GM12878 (cell line): ENCODE data around the gene SYT1. TPM values are rescaled to one million over a fixed set of nuclear protein-coding genes. Genes with fewer than 3 reads are reported as not detected.

Source experiments
- ATAC-seq: fragments of 200-7000 bp; cut with Tn5 transposase; 3 replicates; pipeline ENCODE4 v1.9.1; 2020; ENCODE audit warnings: mild to moderate bottlenecking, moderate library complexity
- BruUV-seq: library from RNA; stranded (reverse); fragments of 400-500 nt; replicated peaks from 2 replicates; lab custom pipeline; 2021; lab: Mats Ljungman, UMichigan
- CTCF ChIA-PET: fragments of 300-600 bp; sonication (Branson Sonifier 250); formaldehyde crosslinking; extraction: SDS; loops from one replicate; lab custom pipeline; 2021; ENCODE audit warnings: inconsistent platforms; lab: Yijun Ruan, JAX
- POLR2A ChIA-PET: fragments of 350-600 bp; formaldehyde crosslinking; extraction: SDS; loops from one replicate; lab custom pipeline; 2021; ENCODE audit warnings: inconsistent platforms; lab: Charles Lee
- RAD21 ChIA-PET: fragments of 300-600 bp; sonication (Branson Sonifier 250); formaldehyde crosslinking; loops from one replicate; lab custom pipeline; 2023; ENCODE audit warnings: antibody characterized with exemption; ENCODE audit not compliant: unreplicated experiment; lab: Charles Lee
- SMC1A ChIA-PET: fragments of 300-600 bp; sonication (Branson Sonifier 250); formaldehyde crosslinking; loops from one replicate; lab custom pipeline; 2023; ENCODE audit not compliant: unreplicated experiment, uncharacterized antibody; lab: Charles Lee
- DNase-seq: peaks from one replicate; pipeline ENCODE4 v3.0.0-alpha.2; 2011; ENCODE audit warnings: low read depth, low spot score
- FAIRE-seq: peaks from 3 replicates; lab custom pipeline; 2011; peaks lifted over from hg19 to GRCh38; lab: Jason Lieb, UNC
- H2AFZ ChIP-seq: 2 replicates; pipeline ENCODE4 v1.6.0; 2011; ENCODE audit warnings: low read depth, low read length, control low read depth; ENCODE audit not compliant: control insufficient read depth
- H3K27ac ChIP-seq: 2 replicates; pipeline ENCODE4 v1.5.1; 2011; ENCODE audit warnings: control low read depth; ENCODE audit not compliant: control insufficient read depth, insufficient read depth
- H3K27me3 ChIP-seq, 2 experiments: replicated peaks in 1 of 2; 2 replicates each; pipeline versions ENCODE4 v1.6.0 to v1.6.1; 2011; ENCODE audit warnings: low read length in 1 of 2; ENCODE audit not compliant: control insufficient read depth in 2 of 2, insufficient read depth in 2 of 2
- H3K36me3 ChIP-seq, 2 experiments: 2 replicates each; pipeline ENCODE4 v1.5.1; 2011; ENCODE audit warnings: low read length in 1 of 2; ENCODE audit not compliant: control insufficient read depth in 2 of 2, insufficient read depth in 2 of 2
- H3K4me1 ChIP-seq: 2 replicates; pipeline ENCODE4 v1.6.1; 2011; ENCODE audit warnings: mild to moderate bottlenecking, low read length, moderate library complexity, mixed read lengths; ENCODE audit not compliant: control insufficient read depth, insufficient read depth
- H3K4me2 ChIP-seq: 2 replicates; pipeline ENCODE4 v1.6.0; 2011; ENCODE audit warnings: control low read depth; ENCODE audit not compliant: control insufficient read depth, insufficient read depth
- H3K4me3 ChIP-seq: fragments of 200-600 bp; sonication (generic); 2 replicates; pipeline ENCODE4 v1.5.1; 2016
- H3K79me2 ChIP-seq: 2 replicates; pipeline ENCODE4 v1.6.0; 2011; ENCODE audit warnings: low read length; ENCODE audit not compliant: control insufficient read depth, insufficient read depth
- H3K9ac ChIP-seq: 2 replicates; pipeline ENCODE4 v1.8.0; 2011; ENCODE audit warnings: low read length, control low read depth, mixed read lengths; ENCODE audit not compliant: control insufficient read depth, insufficient read depth
- H3K9me3 ChIP-seq: replicated peaks from 3 replicates; pipeline ENCODE4 v1.5.1; 2011; ENCODE audit warnings: mild to moderate bottlenecking, low read length; ENCODE audit not compliant: control insufficient read depth, insufficient read depth
- H4K20me1 ChIP-seq: 2 replicates; pipeline ENCODE4 v1.6.0; 2011; ENCODE audit not compliant: control insufficient read depth, insufficient read depth
- ASH2L ChIP-seq: fragments of 300-600, 200-600 bp; sonication (generic); IDR thresholded peaks from 2 replicates; pipeline ENCODE4 v1.6.1; 2017; ENCODE audit warnings: low read depth, mild to moderate bottlenecking, borderline replicate concordance
- CHD2 ChIP-seq: IDR thresholded peaks from 2 replicates; pipeline ENCODE4 v1.6.1; 2011; ENCODE audit warnings: low read depth, low read length, improper control_type of control experiment, borderline replicate concordance
- CTCF ChIP-seq, 3 experiments: IDR thresholded peaks in 2 of 3; conservative IDR thresholded peaks in 1 of 3; 2 replicates each; pipeline ENCODE4 v1.5.1; 2011; ENCODE audit warnings: low read depth in 3 of 3, low read length in 3 of 3, mild to moderate bottlenecking in 3 of 3, control low read depth in 2 of 3, moderate library complexity in 2 of 3, inconsistent platforms in 1 of 3, mixed read lengths in 1 of 3; ENCODE audit not compliant: control insufficient read depth in 2 of 3, insufficient read depth in 1 of 3; ENCODE audit errors: extremely low read depth in 1 of 3
- IKZF2 ChIP-seq, 2 experiments: fragments of 450-650 bp; IDR thresholded peaks; 2 replicates each; pipeline ENCODE4 v1.6.1; 2017; ENCODE audit warnings: mild to moderate bottlenecking in 2 of 2, moderate library complexity in 2 of 2
- IRF5 ChIP-seq: fragments of 450-650 bp; IDR thresholded peaks from 2 replicates; pipeline ENCODE4 v1.6.1; 2017; ENCODE audit warnings: borderline replicate concordance
- RB1 ChIP-seq: fragments of 450-650 bp; formaldehyde crosslinking; IDR thresholded peaks from 2 replicates; pipeline ENCODE4 v1.6.1; 2017; ENCODE audit warnings: mild to moderate bottlenecking, borderline replicate concordance
- ZNF24 ChIP-seq: fragments of 450-650 bp; IDR thresholded peaks from 2 replicates; pipeline ENCODE4 v1.6.1; 2017; ENCODE audit warnings: antibody characterized with exemption, mild to moderate bottlenecking
- whole genome bisulfite sequencing: methylation state at CpG from one replicate; pipeline ENCODE4 v1.1.6; 2016; ENCODE audit warnings: low lambda C conversion rate; ENCODE audit not compliant: insufficient replicate concordance, insufficient coverage; ENCODE audit errors: missing lambda C conversion rate; 5-methylcytosine and 5-hydroxymethylcytosine counted together
- in situ Hi-C: fragments of 300-500 bp; cut with MboI; formaldehyde crosslinking; loops from 9 replicates; pipeline ENCODE4 v1.14.3; 2018; ENCODE audit warnings: mixed read lengths
- intact Hi-C: fragments of 100-400 bp; cut with micrococcal nuclease; formaldehyde crosslinking; loops from one replicate; pipeline ENCODE4 v1.14.2; 2022; ENCODE audit not compliant: unreplicated experiment
- polyA plus RNA-seq, 11 experiments: library from polyadenylated mRNA; depleted of rRNA in 4 of 11; unstranded in 6 of 11; stranded (reverse) in 5 of 11; fragments of >200 nt; fragmentation: Nextera tagmentation in 4 of 11; fragmentation: Illumina TruSeq in 1 of 11; extraction: Ambion mirVana in 4 of 11; extraction: Trizol in 1 of 11; gene quantifications; 1 replicate in 1 of 11; 2 replicates in 10 of 11; pipeline versions ENCODE4 v1.2.1 to v1.2.3, GENCODE V29; 2011 to 2016; ENCODE audit warnings: inconsistent platforms in 2 of 11, missing spikeins in 2 of 11, low read depth in 1 of 11
- total RNA-seq, 4 experiments: library from RNA; depleted of rRNA in 3 of 4; stranded (reverse); fragments of >200 nt in 3 of 4; fragmentation: Illumina TruSeq in 1 of 4; extraction: Trizol in 1 of 4; gene quantifications; 2 replicates each; pipeline versions ENCODE4 v1.2.1 to v1.2.3, GENCODE V29; 2013 to 2021
- TF ChIP-seq, protein P1 (sequence below): IDR thresholded peaks from 2 replicates; pipeline ENCODE4 v1.6.1; 2012; ENCODE audit warnings: mild to moderate bottlenecking, low read depth, low read length

SYT1 gene
- total and polyA plus RNA-seq, 10 of the 15 experiments (the other 5 are each of a cell fraction or from before 2014, with no cell fraction given), result 0.10 to 0.28 TPM; not detected in 8

GRCh38 chr12:79194595-79194994 is 330.0 kb downstream of the SYT1 start:
- SMC1A ChIA-PET, result interaction anchor here (1.1 kb wide), 1 partner anchor 20 kb away, joined by 4 read pairs; no protein-coding TSS in a partner anchor
- in situ Hi-C loops, result no loop called here
- intact Hi-C loops, result no loop called here
- BruUV-seq, result no TSS peak
- no peak for TF ChIP-seq RB1
- TF ChIP-seq, protein P1, sequence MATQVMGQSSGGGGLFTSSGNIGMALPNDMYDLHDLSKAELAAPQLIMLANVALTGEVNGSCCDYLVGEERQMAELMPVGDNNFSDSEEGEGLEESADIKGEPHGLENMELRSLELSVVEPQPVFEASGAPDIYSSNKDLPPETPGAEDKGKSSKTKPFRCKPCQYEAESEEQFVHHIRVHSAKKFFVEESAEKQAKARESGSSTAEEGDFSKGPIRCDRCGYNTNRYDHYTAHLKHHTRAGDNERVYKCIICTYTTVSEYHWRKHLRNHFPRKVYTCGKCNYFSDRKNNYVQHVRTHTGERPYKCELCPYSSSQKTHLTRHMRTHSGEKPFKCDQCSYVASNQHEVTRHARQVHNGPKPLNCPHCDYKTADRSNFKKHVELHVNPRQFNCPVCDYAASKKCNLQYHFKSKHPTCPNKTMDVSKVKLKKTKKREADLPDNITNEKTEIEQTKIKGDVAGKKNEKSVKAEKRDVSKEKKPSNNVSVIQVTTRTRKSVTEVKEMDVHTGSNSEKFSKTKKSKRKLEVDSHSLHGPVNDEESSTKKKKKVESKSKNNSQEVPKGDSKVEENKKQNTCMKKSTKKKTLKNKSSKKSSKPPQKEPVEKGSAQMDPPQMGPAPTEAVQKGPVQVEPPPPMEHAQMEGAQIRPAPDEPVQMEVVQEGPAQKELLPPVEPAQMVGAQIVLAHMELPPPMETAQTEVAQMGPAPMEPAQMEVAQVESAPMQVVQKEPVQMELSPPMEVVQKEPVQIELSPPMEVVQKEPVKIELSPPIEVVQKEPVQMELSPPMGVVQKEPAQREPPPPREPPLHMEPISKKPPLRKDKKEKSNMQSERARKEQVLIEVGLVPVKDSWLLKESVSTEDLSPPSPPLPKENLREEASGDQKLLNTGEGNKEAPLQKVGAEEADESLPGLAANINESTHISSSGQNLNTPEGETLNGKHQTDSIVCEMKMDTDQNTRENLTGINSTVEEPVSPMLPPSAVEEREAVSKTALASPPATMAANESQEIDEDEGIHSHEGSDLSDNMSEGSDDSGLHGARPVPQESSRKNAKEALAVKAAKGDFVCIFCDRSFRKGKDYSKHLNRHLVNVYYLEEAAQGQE, result no peak
- TF ChIP-seq CTCF (IDR thresholded peaks at IDR 0.05 in 2 of 3, conservative IDR thresholded peaks at IDR 0.05 in 1 of 3; ENCODE audit: control insufficient read depth in 2 of 3, extremely low read depth in 1 of 3, insufficient read depth in 1 of 3, low read depth in 3 of 3, low read length in 3 of 3), result no peak
- no peak for TF ChIP-seq IRF5
- no peak for TF ChIP-seq IKZF2 (IDR thresholded peaks at IDR 0.05)
- TF ChIP-seq ZNF24, result no peak
- no peak for TF ChIP-seq ASH2L
- no peak for TF ChIP-seq CHD2
- TF ChIP-seq, all 136 proteins: peak for 0
- ChIA-PET RAD21 (no interaction called here), POLR2A (interaction anchor here (0.7 kb wide), 1 partner anchor 107 kb away, joined by 5 read pairs; no protein-coding TSS in a partner anchor), CTCF (interaction anchor here (0.9 to 1.4 kb wide), 2 partner anchors 20 to 21 kb away, joined by 3 read pairs; no protein-coding TSS in a partner anchor)
- DNase-seq, result no peak
- no peak overlapping the region for H3K4me3 ChIP-seq
- no peaks in the 10 kb centered on the region for H3K79me2 ChIP-seq
- H3K36me3 ChIP-seq, result no peaks in the 10 kb centered on the region
- H3K4me2 ChIP-seq, result no peak overlapping the region
- H3K4me1 ChIP-seq, result no peaks in the 10 kb centered on the region
- WGBS, result 23% methylated on average over 3 of the region's 3 CpGs
- H3K9ac ChIP-seq, result no peak overlapping the region
- no peak overlapping the region for H2AFZ ChIP-seq
- no peak for FAIRE-seq
- H3K9me3 ChIP-seq, result no peaks in the 10 kb centered on the region
- ATAC-seq, result no peak
- H3K27ac ChIP-seq, result no peak overlapping the region
- H4K20me1 ChIP-seq, result no peaks in the 10 kb centered on the region
- no peaks in the 10 kb centered on the region for H3K27me3 ChIP-seq
